Endodermal cell (in vitro differentiated cells): Measurements from ENCODE around the gene SLC25A19. TPM values are rescaled to one million over a fixed set of nuclear protein-coding genes. Genes with fewer than 3 reads are reported as not detected.
A peak's percentile ranks its signal among the peaks of the same experiment; 100 is the strongest.

ENCODE experiments used
- DNase-seq: peaks from one replicate; pipeline ENCODE4 v3.0.0-alpha.2; 2017
- H3K27ac ChIP-seq: 2 replicates; pipeline ENCODE4 v1.5.1; 2013; ENCODE audit warnings: mild to moderate bottlenecking, low read depth, low read length, moderate library complexity
- H3K27me3 ChIP-seq: 2 replicates; pipeline ENCODE4 v1.6.1; 2013; ENCODE audit warnings: mild to moderate bottlenecking, low read length, moderate library complexity; ENCODE audit not compliant: insufficient read depth, control insufficient read depth, poor library complexity, severe bottlenecking
- H3K36me3 ChIP-seq: 2 replicates; pipeline ENCODE4 v1.7.0; 2013; ENCODE audit warnings: mild to moderate bottlenecking, low read length, moderate library complexity; ENCODE audit not compliant: control insufficient read depth, insufficient read depth
- H3K4me1 ChIP-seq: one replicate; pipeline ENCODE4 v1.7.0; 2013; ENCODE audit warnings: low read length; ENCODE audit not compliant: control insufficient read depth, insufficient read depth
- H3K4me3 ChIP-seq: 2 replicates; pipeline ENCODE4 v1.5.1; 2013; ENCODE audit warnings: mild to moderate bottlenecking, low read length, moderate library complexity
- H3K9ac ChIP-seq: 2 replicates; pipeline ENCODE4 v1.6.1; 2013; ENCODE audit warnings: mild to moderate bottlenecking, low read length, moderate library complexity; ENCODE audit not compliant: poor library complexity, severe bottlenecking; ENCODE audit errors: extremely low read depth
- H3K9me3 ChIP-seq: 2 replicates; pipeline ENCODE4 v1.6.1; 2013; ENCODE audit warnings: mild to moderate bottlenecking, low read length, moderate library complexity; ENCODE audit not compliant: control insufficient read depth
- H3K27ac Mint-ChIP-seq: 2 replicates; pipeline ENCODE4 v1.8.0; 2020; ENCODE audit warnings: mixed read lengths
- H3K27me3 Mint-ChIP-seq: 2 replicates; pipeline ENCODE4 v1.8.0; 2021; ENCODE audit warnings: mild to moderate bottlenecking, mixed read lengths; ENCODE audit not compliant: insufficient read depth
- H3K36me3 Mint-ChIP-seq: 2 replicates; pipeline ENCODE4 v1.8.0; 2020; ENCODE audit warnings: low read depth, mixed read lengths
- H3K4me1 Mint-ChIP-seq: 2 replicates; pipeline ENCODE4 v1.8.0; 2020; ENCODE audit warnings: mixed read lengths
- H3K4me3 Mint-ChIP-seq: 2 replicates; pipeline ENCODE4 v1.8.0; 2020; ENCODE audit warnings: mild to moderate bottlenecking, moderate library complexity, mixed read lengths
- H3K9me3 Mint-ChIP-seq: 2 replicates; pipeline ENCODE4 v1.8.0; 2020; ENCODE audit warnings: mild to moderate bottlenecking, mixed read lengths
- WGBS, 2 experiments: methylation state at CpG; one replicate each; pipeline versions ENCODE4 v1.1.5 to v1.1.7; 2013; ENCODE audit warnings: missing lambda C conversion rate in 2 of 2, mixed read lengths in 1 of 2; ENCODE audit not compliant: insufficient coverage in 1 of 2, insufficient read length in 1 of 2; 5-methylcytosine and 5-hydroxymethylcytosine counted together
- total RNA-seq, 2 donors: library from RNA; stranded (reverse); fragmentation: NEBNext Ultra II Directional in 1 of 2; extraction: Animal tissue kit (Norgen Biotek cat#: 25700) in 1 of 2; gene quantifications; 2 replicates in 1 of 2; 3 replicates in 1 of 2; pipeline ENCODE4 v1.2.1, GENCODE V29; 2021
- TF ChIP-seq, protein P1 (sequence below): fragments of 200-600 bp; sonication (generic); conservative IDR thresholded peaks from 2 replicates; pipeline ENCODE4 v1.5.0; 2021; ENCODE audit warnings: antibody characterized with exemption, mild to moderate bottlenecking

Gene SLC25A19
- total RNA-seq, 2 donors from 2014 or later, result 10.6 to 10.7 TPM

DNA sequence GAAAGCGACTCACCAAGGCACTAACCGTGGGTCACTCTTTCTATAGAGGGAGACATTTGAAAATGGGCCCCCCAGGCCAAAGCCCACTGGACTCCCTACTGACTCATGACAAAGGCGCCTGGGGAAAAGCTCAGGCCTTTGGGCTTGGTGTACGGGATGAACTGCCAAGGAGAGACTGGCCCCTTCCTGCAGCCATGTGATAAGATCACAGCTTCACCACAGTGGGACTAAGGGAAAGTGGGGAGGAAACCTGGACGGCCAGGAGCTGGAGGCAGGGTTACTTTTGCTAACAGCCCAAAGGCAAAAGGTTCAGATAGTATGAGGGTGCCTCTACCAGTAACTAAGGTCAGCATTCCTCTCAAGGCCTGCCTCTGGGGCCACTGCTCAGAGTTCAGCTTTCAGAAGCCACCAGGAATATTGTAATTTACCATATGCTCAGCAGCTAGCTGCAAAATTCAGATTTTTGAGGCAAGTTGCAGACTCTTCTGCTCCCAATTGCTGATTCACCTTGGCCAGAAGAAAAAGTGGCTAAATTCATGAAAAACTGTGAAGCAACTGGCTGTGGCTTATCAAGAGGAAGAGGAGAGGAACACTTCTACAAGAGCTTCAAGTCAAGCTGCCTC lies 37.1 kb upstream of the SLC25A19 start:
- no peak overlapping the region for H3K9ac ChIP-seq
- 62 to 85% methylated on average over 3 to 5 of the region's 5 CpGs for WGBS, 2 experiments
- no peak overlapping the region for H3K27ac ChIP-seq
- peaks cover 43% of the 10 kb centered on the region for H3K36me3 ChIP-seq
- peak overlapping the region; percentile 90 for H3K27ac Mint-ChIP-seq
- H3K27me3 Mint-ChIP-seq, result no peaks in the 10 kb centered on the region
- H3K9me3 ChIP-seq, result no peaks in the 10 kb centered on the region
- H3K36me3 Mint-ChIP-seq, result peaks cover 41% of the 10 kb centered on the region
- no peaks in the 10 kb centered on the region for H3K4me1 ChIP-seq
- no peak overlapping the region for H3K4me3 Mint-ChIP-seq
- no peak overlapping the region for H3K4me3 ChIP-seq
- TF ChIP-seq, protein P1, sequence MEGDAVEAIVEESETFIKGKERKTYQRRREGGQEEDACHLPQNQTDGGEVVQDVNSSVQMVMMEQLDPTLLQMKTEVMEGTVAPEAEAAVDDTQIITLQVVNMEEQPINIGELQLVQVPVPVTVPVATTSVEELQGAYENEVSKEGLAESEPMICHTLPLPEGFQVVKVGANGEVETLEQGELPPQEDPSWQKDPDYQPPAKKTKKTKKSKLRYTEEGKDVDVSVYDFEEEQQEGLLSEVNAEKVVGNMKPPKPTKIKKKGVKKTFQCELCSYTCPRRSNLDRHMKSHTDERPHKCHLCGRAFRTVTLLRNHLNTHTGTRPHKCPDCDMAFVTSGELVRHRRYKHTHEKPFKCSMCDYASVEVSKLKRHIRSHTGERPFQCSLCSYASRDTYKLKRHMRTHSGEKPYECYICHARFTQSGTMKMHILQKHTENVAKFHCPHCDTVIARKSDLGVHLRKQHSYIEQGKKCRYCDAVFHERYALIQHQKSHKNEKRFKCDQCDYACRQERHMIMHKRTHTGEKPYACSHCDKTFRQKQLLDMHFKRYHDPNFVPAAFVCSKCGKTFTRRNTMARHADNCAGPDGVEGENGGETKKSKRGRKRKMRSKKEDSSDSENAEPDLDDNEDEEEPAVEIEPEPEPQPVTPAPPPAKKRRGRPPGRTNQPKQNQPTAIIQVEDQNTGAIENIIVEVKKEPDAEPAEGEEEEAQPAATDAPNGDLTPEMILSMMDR, result no peak
- DNase-seq, result no peak
- no peaks in the 10 kb centered on the region for H3K27me3 ChIP-seq
- peaks cover 26% of the 10 kb centered on the region for H3K4me1 Mint-ChIP-seq
- no peaks in the 10 kb centered on the region for H3K9me3 Mint-ChIP-seq

DNA sequence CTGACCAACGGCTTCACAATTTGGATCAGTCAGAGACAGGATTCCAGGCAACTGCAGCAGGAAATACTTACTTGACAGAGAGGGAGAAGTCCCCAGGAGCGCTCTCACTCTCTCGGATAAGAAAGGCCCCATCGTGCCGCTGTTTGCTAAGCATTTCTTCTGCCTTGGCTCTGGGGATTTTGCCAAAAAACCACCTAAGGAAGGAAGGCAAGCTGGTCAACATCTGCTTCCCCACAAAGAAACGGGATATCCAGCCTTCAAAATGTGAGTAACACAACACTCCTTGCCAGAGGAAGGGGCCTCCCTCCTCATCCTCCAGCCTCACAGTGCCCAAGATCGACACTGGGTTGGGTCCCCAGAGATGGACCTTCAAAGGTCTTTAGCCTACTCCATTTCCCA lies 36.6 kb upstream of the SLC25A19 start:
- peaks cover 21% of the 10 kb centered on the region for H3K4me1 Mint-ChIP-seq
- 94% methylated on average over 5 to 7 of the region's 7 CpGs for WGBS, 2 experiments
- peak overlapping the region; percentile 90 for H3K27ac Mint-ChIP-seq
- H3K27me3 Mint-ChIP-seq, result no peaks in the 10 kb centered on the region
- peaks cover 44% of the 10 kb centered on the region for H3K36me3 Mint-ChIP-seq
- H3K9ac ChIP-seq, result no peak overlapping the region
- no peaks in the 10 kb centered on the region for H3K4me1 ChIP-seq
- TF ChIP-seq, protein P1, result no peak
- H3K9me3 ChIP-seq, result no peaks in the 10 kb centered on the region
- no peak overlapping the region for H3K4me3 ChIP-seq
- peak; percentile 66 for DNase-seq
- no peak overlapping the region for H3K27ac ChIP-seq
- H3K36me3 ChIP-seq, result peaks cover 43% of the 10 kb centered on the region
- no peaks in the 10 kb centered on the region for H3K27me3 ChIP-seq
- no peak overlapping the region for H3K4me3 Mint-ChIP-seq
- no peaks in the 10 kb centered on the region for H3K9me3 Mint-ChIP-seq

DNA sequence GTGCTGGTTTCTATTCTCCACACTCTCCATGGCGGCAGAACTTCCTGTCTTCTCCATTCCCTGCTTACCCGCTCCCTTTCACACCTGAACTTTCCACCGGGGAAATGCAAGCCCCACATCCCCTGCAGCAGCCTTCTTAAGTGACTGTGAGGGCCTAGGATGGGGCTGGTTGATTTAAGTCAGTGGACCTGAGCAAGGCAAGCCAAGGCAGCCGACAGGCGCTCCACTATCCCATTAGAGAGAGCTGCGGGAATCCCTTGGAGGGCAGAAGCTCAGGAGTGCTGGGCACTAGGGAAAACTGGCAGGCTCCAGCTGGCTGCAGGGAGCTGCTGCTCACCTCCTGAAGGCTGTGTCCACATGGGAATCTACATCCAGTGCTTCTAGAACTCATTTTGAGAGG lies 36.1 kb upstream of the SLC25A19 start:
- Histone ChIP-seq H3K9ac (no peak overlapping the region), H3K27me3 (no peaks in the 10 kb centered on the region), H3K36me3 (peaks cover 43% of the 10 kb centered on the region), H3K27ac (no peak overlapping the region), H3K9me3 (no peaks in the 10 kb centered on the region), H3K4me1 (no peaks in the 10 kb centered on the region), H3K4me3 (no peak overlapping the region)
- Mint-ChIP-seq H3K27ac (peak overlapping the region; percentile 90), H3K4me3 (no peak overlapping the region), H3K27me3 (no peaks in the 10 kb centered on the region), H3K9me3 (no peaks in the 10 kb centered on the region), H3K4me1 (peaks cover 17% of the 10 kb centered on the region), H3K36me3 (peaks cover 44% of the 10 kb centered on the region)
- DNase-seq, result peak; percentile 78
- TF ChIP-seq, protein P1, result no peak
- 95 to 97% methylated on average over 4 to 6 of the region's 6 CpGs for WGBS, 2 experiments
